Islet precursor cell (in vitro differentiated cells): Measurements from ENCODE around the gene SLC16A9.

Experiments used
- DNase-seq: peaks from one replicate; pipeline ENCODE4 v3.0.0-alpha.2; 2018

The SLC16A9 gene

DNA sequence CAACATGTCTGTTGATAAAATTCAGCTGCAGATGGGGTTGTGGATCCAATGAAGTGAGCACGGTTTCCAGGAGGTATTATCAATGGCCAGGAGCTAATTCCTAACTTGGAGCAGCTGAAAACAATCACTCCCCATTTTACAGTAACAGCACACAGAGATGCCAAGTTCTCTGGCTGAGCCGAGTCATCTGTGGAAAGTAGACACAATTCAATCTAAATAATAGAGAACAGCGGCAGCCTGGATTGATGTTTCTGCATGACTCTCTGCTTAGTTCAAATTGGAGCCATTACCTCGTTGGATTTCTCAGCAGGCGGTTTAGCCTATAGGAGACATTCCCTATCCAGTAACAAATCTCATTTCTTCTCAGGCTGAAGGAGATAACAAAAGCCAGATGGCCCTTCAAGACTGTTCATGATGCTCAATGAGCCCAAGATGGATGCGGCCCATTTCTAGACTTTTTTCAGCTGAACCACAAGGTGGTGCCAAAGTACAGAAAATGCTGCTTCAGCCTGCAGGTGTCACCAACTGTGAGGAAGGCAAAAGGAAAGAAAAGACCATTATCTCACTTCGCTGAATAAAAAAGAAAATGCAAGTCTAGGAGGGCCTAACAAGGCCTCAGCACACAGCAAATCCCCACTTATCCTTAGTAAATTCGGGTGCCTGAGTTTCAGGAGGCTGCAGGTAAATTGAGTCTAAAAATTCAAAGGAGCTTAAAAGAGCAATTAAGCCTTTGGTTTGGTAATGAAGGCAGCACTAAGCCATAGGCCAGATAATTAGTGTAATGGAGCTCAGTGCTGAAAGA is 83.7 kb downstream of the SLC16A9 start:
- DNase-seq: peak; percentile 82

DNA sequence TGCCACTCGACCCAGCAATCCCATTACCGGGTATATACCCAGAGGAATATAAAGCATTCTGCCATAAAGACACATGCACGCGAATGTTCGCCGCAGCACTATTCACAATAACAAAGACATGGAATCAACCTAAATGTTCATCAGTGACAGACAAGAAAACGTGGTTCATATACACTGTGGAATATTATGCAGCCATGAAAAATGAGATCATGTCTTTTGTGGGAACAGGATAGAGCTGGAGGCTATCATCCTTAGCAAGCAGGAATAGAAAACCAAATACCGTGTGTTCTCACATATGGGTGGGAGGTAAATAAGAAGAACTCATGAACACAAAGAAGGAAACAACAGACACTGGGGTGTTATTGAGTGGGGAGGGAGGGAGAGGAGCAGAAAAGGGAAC is 84.7 kb downstream of the SLC16A9 start:
- no peak for DNase-seq

DNA sequence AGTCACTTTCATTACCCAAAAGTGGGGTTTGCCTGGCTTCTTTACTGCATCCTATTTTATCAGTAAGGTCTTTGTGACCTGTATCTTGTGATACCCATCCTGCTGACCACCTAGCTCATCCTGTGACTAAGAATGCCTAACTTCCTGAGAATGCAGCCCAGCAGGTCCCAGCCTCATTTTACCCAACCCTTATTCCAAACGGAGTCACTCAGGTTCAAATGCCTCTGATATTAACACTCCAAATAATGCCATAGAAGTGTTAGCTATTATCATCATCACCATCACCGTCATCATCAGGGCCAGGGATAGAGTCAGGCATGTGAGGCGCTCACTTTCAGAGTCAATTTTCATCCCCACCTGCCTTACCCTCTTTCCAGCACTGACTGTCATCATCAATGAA is 85.5 kb downstream of the SLC16A9 start:
- DNase-seq: no peak

DNA sequence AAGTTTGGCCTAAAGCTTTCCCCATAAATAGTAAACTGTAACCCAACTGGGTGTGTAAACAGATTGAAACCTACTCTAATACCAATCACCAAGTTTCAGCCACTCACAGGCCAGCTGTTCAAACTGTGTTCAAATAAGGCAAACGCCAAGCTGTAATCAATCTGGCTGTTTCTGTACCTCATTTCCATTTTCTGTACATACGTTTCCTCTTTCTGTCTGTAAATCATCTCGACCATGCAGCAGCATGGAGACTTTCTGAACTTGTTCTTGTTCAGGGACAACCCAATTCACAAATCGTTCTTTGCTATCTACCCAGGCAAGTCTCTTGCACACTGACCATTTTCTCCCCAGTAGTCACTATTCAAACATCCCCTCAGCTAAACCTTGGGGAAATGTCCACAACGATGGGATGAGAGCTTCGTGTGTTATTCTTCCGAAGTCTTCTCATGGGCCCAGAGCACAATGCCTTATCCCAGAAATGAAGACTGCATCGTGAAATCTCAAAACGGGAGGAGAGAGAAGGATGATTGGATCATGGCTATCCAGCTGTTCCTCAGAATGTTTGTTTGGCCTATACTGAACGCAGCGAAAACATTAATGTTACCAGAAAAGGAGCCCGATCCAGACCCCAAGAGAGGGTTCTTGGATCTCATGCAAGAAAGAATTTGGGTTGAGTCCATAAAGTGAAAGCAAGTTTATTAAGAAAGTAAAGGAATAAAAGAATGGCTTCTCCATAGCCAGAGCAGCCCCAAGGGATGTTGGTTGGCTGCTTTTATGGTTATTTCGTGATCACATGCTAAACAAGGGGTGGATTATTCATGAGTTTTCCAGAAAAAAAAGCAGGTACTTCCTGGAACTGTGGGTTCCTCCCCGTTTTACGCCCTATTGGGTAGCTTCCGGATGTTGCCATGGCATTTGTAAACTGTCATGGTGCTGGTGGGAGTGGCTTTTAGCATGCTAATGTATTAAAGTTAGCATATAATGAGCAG is 86.2 kb downstream of the SLC16A9 start:
- no peak for DNase-seq

DNA sequence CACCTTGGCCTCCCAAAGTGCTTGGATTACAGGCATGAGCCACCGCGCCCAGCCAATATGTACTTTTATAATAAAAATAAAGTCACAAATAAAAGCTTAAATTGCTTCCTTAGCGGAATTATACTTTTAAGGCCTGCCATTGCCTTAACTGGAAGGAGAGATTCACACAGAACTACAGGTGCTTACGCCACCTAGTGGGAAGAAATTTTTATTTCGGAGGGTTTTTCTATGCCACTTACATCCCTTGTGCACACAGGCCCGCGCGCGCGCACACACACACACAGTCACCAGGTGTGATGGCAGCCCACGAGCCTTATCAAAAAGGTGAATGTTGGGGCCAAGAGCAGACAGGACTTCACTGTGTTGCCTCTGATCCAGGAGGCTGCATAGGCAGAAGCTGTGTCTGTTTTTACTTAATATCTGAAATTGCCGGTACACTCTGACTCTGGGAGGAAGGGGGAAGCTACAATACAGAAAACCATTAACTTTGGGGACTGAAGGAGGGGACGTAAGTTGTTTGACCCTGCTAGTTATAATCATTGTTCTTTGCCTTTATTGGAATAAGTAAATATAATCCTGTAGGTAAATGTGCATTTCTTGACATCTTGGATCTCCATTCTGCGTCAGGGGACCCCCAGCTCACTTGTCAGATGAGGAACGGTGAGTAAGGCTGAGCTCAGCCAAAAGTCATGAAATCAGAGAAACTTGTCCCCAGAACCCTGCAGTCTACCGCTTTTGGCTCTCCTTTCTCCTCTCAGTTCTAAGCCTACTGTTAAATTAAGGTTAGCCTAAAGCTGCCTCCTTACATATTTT is 87.1 kb downstream of the SLC16A9 start:
- DNase-seq: peak; percentile 61

DNA sequence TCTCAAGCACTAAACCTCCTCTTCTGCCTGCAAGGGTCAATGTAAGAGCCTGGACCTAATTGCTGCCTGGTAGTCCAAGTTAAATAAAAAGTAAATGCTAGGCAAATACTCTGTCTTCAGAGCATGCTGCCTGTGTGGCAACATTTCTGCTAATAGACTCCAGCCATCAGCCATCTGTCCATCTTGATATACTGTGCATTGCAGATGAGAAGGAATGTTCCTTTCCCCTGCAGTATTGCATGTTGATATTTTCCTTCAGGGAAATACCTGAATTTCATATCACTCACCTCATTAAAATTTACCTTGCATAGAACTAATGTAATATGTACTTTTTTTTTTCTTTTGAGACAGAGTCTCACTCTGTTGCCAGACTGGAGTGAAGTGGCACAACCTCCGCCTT is 87.9 kb downstream of the SLC16A9 start:
- DNase-seq: no peak

DNA sequence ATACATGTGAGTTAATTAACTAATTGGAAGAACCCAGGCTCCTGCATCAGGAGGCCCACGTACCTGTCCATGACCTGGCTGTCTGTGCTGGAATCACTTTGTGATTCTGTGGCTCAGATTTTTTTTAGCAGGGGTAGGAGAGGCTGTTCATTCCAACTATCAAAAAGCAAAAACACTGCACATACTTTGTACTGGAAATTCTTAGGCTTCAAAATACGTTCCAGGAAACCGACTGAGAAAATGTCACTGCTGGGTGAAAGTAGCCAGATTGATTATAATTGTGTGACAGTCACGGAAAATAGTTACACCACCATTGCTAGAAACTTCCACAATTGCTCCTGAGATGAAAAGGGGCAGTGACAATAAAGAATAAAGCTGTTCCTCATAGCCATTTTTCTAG is 91.0 kb downstream of the SLC16A9 start:
- DNase-seq: no peak

DNA sequence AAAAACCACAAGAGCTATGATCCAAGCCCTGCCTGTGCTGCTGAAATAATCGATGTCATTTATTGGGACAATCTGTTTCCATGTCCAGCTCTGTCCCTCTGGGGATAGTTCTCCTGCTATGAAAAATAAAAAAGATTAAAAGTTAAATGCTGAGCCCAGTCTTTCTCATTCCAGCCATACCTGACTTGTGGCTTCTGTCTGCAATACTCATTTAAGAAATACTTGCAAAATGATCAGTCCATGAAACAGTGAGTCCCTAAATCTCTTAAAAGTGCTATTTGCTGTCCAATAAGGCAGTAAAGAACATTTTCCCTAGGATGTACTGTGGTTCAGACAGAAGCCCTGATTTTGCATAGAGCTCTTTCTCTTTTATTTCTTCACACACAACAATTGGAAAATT is 91.7 kb downstream of the SLC16A9 start:
- DNase-seq: no peak

DNA sequence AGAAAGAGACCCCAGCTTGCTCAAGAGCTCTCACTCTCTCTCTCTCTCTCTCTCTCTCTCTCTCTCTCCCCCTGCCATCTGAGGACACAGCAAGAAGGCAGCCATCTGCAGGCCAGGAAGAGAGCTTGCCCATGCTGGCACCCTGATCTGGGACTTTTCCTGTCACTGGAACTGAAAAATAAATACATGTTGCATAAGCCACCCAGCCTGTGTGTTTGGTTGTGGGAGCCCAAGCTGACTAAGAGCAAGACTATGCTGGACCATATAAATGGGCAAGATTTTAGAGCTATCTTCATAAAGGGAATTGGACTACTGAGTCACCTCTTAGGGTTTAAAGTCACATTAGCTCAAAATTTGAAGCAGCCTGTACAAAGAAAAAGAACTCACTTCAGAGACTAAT is 98.6 kb downstream of the SLC16A9 start:
- no peak for DNase-seq

DNA sequence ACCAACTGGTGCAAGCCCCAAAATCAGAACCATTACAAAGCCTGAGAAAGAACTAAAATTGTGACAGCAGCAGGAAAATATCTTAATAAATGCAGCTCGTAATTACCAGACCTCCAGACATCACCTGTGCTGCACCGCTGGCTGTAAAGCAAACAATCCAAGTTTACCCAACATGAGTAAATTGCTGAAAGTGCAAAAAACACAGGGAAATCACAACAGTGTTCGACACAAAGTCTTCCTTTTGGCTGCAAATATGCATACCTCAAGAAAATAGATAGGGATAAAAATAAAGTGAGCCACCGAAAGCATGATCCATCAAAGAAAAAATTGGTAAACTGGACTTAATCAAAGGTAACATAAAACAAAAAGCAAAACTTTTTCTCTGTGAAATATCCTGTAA is 101.7 kb downstream of the SLC16A9 start:
- no peak for DNase-seq

DNA sequence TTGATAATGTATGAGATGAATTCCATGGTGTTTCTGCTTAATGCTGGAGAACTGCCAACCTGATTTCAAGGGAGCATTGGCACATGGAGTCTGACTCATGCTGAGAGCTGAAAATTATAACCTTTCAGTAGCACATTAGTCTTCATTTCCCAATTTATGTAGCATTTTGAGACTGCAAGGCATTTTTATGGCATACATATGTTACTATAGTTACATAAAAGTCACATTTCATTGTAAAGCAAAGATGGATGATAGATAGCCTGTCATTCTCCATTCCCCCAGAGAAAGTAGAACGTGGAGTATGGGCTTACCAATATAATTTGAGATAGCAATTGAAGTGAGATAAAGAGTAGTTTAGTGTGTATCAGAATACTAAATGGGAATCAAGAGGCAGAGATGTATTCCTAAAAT is 103.1 kb downstream of the SLC16A9 start:
- DNase-seq: no peak

DNA sequence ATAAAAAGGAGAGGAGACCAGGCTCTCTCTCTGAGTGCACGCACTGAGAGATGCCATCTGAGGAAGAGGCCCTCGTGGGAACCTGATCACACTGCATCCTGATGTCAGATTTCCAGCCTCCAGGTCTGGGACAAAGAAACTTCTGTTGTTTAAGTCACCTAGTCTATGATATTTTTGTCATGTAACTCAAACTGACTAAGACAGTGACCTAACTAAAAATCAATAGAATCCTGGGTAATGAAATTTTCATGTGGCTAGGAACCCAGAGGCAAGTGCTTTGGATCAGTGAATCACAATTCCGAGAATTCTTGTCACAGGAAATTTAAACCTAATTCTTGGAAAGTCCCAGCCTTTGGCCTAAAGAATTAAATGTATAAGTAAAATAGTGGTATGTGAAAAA is 107.7 kb downstream of the SLC16A9 start:
- DNase-seq: no peak
